GM10248 (cell line): ENCODE results near the gene BMPR1B.

ENCODE experiments used
- CTCF ChIA-PET: fragments of 300-600 bp; sonication (Branson Sonifier 250); formaldehyde crosslinking; extraction: SDS; loops from one replicate; lab custom pipeline; 2021; ENCODE audit warnings: antibody characterized with exemption; lab: Yijun Ruan, JAX
- POLR2A ChIA-PET: fragments of 350-650 bp; sonication (Branson Sonifier 250); formaldehyde crosslinking; extraction: SDS; loops from one replicate; lab custom pipeline; 2020; ENCODE audit warnings: antibody characterized with exemption; lab: Yijun Ruan, JAX
- DNase-seq: peaks from one replicate; pipeline ENCODE4 v3.0.0; 2012; ENCODE audit errors: extremely low spot score
- CTCF ChIP-seq: IDR thresholded peaks from 2 replicates; pipeline ENCODE4 v1.5.1; 2012; ENCODE audit warnings: mild to moderate bottlenecking, low read depth; ENCODE audit errors: extremely low read depth, missing control alignments, control extremely low read depth

The BMPR1B gene

GRCh38 chr4:94757192-94758140, at the start of gene BMPR1B:
TSS of gene BMPR1B (plus strand) at chr4:94757955. CDS start at chr4:95104425, 346,470 bp downstream.
- peak; percentile 13 for DNase-seq
- ChIA-PET POLR2A (no interaction called here), CTCF (no interaction called here)
- TF ChIP-seq CTCF, result no peak

- no peak for TF ChIP-seq CTCF
- POLR2A ChIA-PET, result no interaction called here
- CTCF ChIA-PET, result no interaction called here
- no peak for DNase-seq
Observed at GRCh38 chr4:94711635-94712034, 46.1 kb upstream of the BMPR1B start.

GRCh38 chr4:94714365-94715160, 43.2 kb upstream of the BMPR1B start:
- DNase-seq, result no peak
- ChIA-PET CTCF (no interaction called here), POLR2A (no interaction called here)
- no peak for TF ChIP-seq CTCF

GRCh38 chr4:94715726-94716125, 42.0 kb upstream of the BMPR1B start:
- ChIA-PET POLR2A (no interaction called here), CTCF (interaction anchor here (0.7 to 1.3 kb wide), 2 partner anchors 13 to 14 kb away, joined by 3 read pairs; no protein-coding TSS in a partner anchor)
- DNase-seq, result no peak
- TF ChIP-seq CTCF, result no peak

- TF ChIP-seq CTCF, result no peak
- POLR2A ChIA-PET, result no interaction called here
- CTCF ChIA-PET, result interaction anchor here (1.0 kb wide), 1 partner anchor 9 kb away, joined by 4 read pairs; no protein-coding TSS in a partner anchor
- no peak for DNase-seq
Observed at GRCh38 chr4:94721310-94721709, 36.4 kb upstream of the BMPR1B start.

GRCh38 chr4:94722270-94722669, 35.5 kb upstream of the BMPR1B start:
- ChIA-PET CTCF (interaction anchor here (1.0 kb wide), 1 partner anchor 8 kb away, joined by 4 read pairs; no protein-coding TSS in a partner anchor), POLR2A (no interaction called here)
- no peak for TF ChIP-seq CTCF
- no peak for DNase-seq
